Cardiac muscle cell (in vitro differentiated cells and primary cell): ENCODE measurements around the gene INPP5A. TPM values are rescaled to one million over a fixed set of nuclear protein-coding genes. Genes with fewer than 3 reads are reported as not detected.

Experiments used
- DNase-seq, 2 donors: peaks; one replicate each; pipeline versions ENCODE4 v3.0.0 to v3.0.0-alpha.2; 2010 to 2017; ENCODE audit warnings: low read depth in 1 of 2, low spot score in 1 of 2
- H3K27ac ChIP-seq: fragments of 200-600 bp; sonication (generic); 2 replicates; pipeline ENCODE4 v1.5.1; 2016
- H3K27me3 ChIP-seq: fragments of 200-600 bp; sonication (generic); 2 replicates; pipeline ENCODE4 v1.6.0; 2016; ENCODE audit warnings: control low read depth
- H3K36me3 ChIP-seq: fragments of 200-600 bp; sonication (generic); 2 replicates; pipeline ENCODE4 v1.5.1; 2016; ENCODE audit warnings: control low read depth
- H3K4me1 ChIP-seq: fragments of 200-600 bp; sonication (generic); 2 replicates; pipeline ENCODE4 v1.8.1; 2017; ENCODE audit warnings: low read depth, mild to moderate bottlenecking, mixed run types
- H3K4me3 ChIP-seq: fragments of 200-600 bp; sonication (generic); 2 replicates; pipeline ENCODE4 v1.5.1; 2016; ENCODE audit warnings: mild to moderate bottlenecking
- H3K9me3 ChIP-seq: fragments of 200-600 bp; sonication (generic); 2 replicates; pipeline ENCODE4 v1.5.1; 2017; ENCODE audit warnings: low read depth, mild to moderate bottlenecking, control low read depth
- polyA plus RNA-seq: library from polyadenylated mRNA; unstranded; fragments of >200 nt; fragmentation: Nextera tagmentation; extraction: Ambion mirVana; gene quantifications from 2 replicates; pipeline ENCODE4 v1.2.1, GENCODE V29; 2016
- total RNA-seq: library from RNA; depleted of rRNA; stranded (reverse); fragments of >200 nt; gene quantifications from 2 replicates; pipeline ENCODE4 v1.2.3, GENCODE V29; 2016
- TF ChIP-seq, protein P1 (sequence below): IDR thresholded peaks from 2 replicates; pipeline ENCODE4 v1.5.1; 2012; ENCODE audit warnings: low read depth, mild to moderate bottlenecking, low read length

INPP5A gene
- total and polyA plus RNA-seq, 2 experiments from 2014 or later: 87.0 to 90.4 TPM

DNA sequence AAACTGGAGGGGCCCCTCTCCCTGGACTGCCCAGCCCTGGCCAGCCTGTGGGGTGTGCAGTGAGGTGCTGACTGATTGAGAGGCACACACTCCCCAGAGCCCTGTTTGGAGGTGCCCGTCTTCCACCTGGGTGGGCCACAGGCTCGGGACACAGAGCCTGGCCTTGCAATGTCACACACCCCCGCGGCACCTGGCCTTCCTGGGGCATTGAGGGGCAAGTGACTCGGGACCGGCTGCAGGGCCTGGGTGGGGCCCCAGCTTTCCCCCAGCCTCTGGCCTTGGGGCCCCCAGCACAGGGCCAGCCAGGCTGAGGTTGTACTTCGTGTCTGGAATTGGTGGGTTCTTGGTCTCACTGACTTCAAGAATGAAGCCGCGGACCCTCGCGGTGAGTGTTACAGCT lies 262.3 kb downstream of the INPP5A start:
- peaks cover 10% of the 10 kb centered on the region for H3K27me3 ChIP-seq
- no peak overlapping the region for H3K4me3 ChIP-seq
- no peaks in the 10 kb centered on the region for H3K36me3 ChIP-seq
- TF ChIP-seq, protein P1, sequence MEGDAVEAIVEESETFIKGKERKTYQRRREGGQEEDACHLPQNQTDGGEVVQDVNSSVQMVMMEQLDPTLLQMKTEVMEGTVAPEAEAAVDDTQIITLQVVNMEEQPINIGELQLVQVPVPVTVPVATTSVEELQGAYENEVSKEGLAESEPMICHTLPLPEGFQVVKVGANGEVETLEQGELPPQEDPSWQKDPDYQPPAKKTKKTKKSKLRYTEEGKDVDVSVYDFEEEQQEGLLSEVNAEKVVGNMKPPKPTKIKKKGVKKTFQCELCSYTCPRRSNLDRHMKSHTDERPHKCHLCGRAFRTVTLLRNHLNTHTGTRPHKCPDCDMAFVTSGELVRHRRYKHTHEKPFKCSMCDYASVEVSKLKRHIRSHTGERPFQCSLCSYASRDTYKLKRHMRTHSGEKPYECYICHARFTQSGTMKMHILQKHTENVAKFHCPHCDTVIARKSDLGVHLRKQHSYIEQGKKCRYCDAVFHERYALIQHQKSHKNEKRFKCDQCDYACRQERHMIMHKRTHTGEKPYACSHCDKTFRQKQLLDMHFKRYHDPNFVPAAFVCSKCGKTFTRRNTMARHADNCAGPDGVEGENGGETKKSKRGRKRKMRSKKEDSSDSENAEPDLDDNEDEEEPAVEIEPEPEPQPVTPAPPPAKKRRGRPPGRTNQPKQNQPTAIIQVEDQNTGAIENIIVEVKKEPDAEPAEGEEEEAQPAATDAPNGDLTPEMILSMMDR: no peak
- no peaks in the 10 kb centered on the region for H3K4me1 ChIP-seq
- DNase-seq: no peak
- no peaks in the 10 kb centered on the region for H3K9me3 ChIP-seq
- no peak overlapping the region for H3K27ac ChIP-seq

DNA sequence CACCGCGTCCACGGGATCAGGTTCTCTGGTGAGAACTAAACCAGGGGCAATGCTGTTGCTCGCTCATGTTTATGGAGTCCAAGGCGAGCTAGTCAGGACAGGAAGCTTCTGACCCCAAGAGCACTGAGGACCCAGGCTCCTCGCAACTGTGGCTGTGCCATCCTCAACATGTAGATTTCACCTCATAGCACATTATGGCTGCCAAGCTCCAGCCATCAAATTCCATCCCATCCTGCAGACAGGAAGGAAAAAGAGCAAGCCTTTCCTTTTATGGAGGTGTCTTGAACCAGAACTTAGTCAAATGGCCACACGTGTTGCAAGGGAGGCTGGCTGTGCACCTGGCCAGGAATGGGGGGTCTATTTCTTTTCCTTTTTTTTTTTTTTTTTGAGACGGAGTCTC lies 264.5 kb downstream of the INPP5A start:
- TF ChIP-seq, protein P1: no peak
- no peaks in the 10 kb centered on the region for H3K4me1 ChIP-seq
- H3K9me3 ChIP-seq: no peaks in the 10 kb centered on the region
- no peak overlapping the region for H3K4me3 ChIP-seq
- H3K27me3 ChIP-seq: peaks cover under 1% of the 10 kb centered on the region
- no peak overlapping the region for H3K27ac ChIP-seq
- H3K36me3 ChIP-seq: no peaks in the 10 kb centered on the region
- DNase-seq: no peak

DNA sequence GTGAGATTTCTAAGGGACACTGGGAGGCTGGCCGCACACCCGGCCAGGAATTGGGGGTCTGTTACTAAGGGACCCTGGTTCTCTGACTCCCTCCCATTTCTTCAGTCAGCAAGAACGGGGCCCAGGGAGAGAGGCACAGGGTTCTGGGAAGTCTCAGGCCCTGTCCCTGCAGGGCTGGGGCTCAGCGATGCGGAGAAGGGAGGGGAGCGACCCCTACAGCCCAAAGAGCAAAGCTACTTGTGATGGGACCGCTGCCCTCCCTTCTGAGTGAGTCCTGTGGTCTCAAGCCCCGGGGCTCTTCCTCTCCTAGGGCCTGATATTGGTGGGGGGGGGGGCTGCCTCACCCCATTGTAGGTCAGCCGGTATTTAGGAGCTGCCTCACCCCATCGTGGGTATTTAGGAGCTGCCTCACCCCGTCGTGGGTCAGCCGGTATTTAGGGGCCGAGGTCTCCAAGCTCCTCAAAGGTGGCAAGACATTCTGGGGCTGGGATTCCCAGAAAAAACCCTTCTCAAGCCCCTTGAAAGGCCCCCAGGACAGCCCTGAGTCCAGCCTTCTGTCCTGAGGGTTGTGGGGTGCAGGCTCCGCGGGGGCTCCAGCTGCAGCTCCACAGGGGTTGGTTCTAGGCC lies 265.2 kb downstream of the INPP5A start:
- no peaks in the 10 kb centered on the region for H3K4me1 ChIP-seq
- H3K27ac ChIP-seq: no peak overlapping the region
- H3K27me3 ChIP-seq: no peaks in the 10 kb centered on the region
- H3K4me3 ChIP-seq: no peak overlapping the region
- no peak for DNase-seq
- TF ChIP-seq, protein P1: no peak
- no peaks in the 10 kb centered on the region for H3K36me3 ChIP-seq
- no peaks in the 10 kb centered on the region for H3K9me3 ChIP-seq

DNA sequence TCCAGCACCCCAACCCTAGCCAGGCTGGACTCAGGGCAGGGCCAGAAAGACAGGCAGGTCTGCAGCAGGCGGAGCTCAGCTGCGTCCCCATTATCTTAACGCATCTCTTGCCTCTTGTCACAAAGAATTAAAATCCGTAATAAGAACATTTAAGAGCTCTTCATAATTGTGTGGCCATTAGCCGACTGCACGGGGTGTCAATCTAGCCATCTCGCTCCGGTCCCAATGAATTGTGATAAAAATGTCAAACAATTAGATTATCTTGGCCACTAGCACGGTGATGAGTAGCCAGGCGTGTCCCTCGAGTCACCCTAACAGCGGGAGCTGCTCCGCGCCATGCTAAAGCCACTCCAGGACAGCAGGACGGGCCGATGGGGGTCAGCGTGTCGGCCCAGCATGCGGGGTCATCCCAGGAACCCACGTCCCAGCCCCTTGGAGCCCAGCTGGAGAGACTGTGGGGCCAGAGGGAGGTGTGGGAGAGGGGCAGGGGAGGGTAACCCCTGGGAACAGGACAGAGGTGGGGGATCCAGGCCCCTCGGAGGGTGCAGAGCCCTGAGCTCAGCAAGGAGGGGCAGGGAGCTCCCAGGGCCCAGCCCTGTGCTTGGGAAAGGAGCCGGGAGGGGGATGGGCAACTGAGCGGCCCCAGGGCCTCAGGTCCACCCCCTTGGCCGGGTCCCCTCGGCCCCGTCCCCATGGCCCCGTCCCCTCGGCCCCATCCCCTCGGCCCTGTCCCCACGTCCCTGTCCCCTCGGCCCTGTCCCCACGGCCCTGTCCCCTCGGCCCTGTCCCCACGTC lies 266.0 kb downstream of the INPP5A start:
- H3K36me3 ChIP-seq: no peaks in the 10 kb centered on the region
- DNase-seq: no peak
- no peaks in the 10 kb centered on the region for H3K4me1 ChIP-seq
- no peak overlapping the region for H3K27ac ChIP-seq
- H3K9me3 ChIP-seq: no peaks in the 10 kb centered on the region
- TF ChIP-seq, protein P1: no peak
- no peaks in the 10 kb centered on the region for H3K27me3 ChIP-seq
- H3K4me3 ChIP-seq: no peak overlapping the region

DNA sequence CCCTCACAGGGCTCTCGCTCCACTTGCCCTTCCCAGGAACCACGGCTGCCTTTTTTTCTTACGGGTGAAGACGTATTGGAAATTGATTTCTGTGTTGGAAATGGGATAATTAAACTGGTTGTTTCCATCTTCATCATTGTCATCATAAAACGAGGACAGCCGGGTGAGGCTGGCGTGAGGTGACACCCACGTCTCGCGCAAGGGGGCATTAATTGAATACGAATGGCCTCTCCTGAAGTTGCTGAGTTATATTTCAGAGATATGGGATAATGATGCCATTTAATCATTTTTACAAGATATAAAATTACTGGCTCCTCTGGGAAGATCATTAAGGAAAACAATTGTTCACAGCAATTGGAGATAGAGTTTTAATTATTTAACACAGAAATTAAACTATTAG lies 266.7 kb downstream of the INPP5A start:
- Histone ChIP-seq H3K4me3 (no peak overlapping the region), H3K4me1 (no peaks in the 10 kb centered on the region), H3K9me3 (no peaks in the 10 kb centered on the region), H3K36me3 (no peaks in the 10 kb centered on the region), H3K27me3 (no peaks in the 10 kb centered on the region), H3K27ac (no peak overlapping the region)
- DNase-seq: no peak
- TF ChIP-seq, protein P1: no peak
